Motor neuron (in vitro differentiated cells): ENCODE results near the gene DAAM2. TPM values are rescaled to one million over a fixed set of nuclear protein-coding genes. Genes with fewer than 3 reads are reported as not detected.
A peak's percentile ranks its signal among the peaks of the same experiment; 100 is the strongest.

Experiments
- ATAC-seq, 8 experiments: fragments of 200-7000 bp; cut with Tn5 transposase; replicated peaks in 6 of 8; 2 replicates each; pipeline ENCODE4 v1.8.0; 2021; ENCODE audit warnings: mild to moderate bottlenecking in 8 of 8, moderate library complexity in 8 of 8
- H3K27ac ChIP-seq, 2 donors: fragments of 250-450 bp; sonication (Bioruptor Pico); 2 replicates each; pipeline ENCODE4 v1.9.0; 2021; ENCODE audit warnings: antibody characterized with exemption in 2 of 2, mild to moderate bottlenecking in 2 of 2, moderate library complexity in 1 of 2
- H3K4me1 ChIP-seq, 2 donors: fragments of 250-450 bp; sonication (Bioruptor Pico); replicated peaks in 1 of 2; 2 replicates each; pipeline ENCODE4 v1.6.1; 2021; ENCODE audit warnings: antibody characterized with exemption in 2 of 2, mild to moderate bottlenecking in 2 of 2, moderate library complexity in 1 of 2
- H3K4me3 ChIP-seq, 5 donors: fragments of 250-450 bp; sonication (Bioruptor Pico); 2 replicates each; pipeline ENCODE4 v1.9.0; 2021; ENCODE audit warnings: antibody characterized with exemption in 5 of 5, mild to moderate bottlenecking in 5 of 5, moderate library complexity in 4 of 5
- WGBS, 10 experiments: fragments of 450-650 bp; shearing (Covaris generic); methylation state at CpG; one replicate each; pipeline ENCODE4 v1.0.0; 2022; 5-methylcytosine and 5-hydroxymethylcytosine counted together
- in situ Hi-C, 9 experiments: fragments of 400-800 bp; cut with MboI; loops; one replicate each; pipeline ENCODE4 v1.15.0; 2021; ENCODE audit warnings: low sequenced_read_pairs in 9 of 9, low pct_unique_long_range_greater_than_20kb in 2 of 9; ENCODE audit not compliant: unreplicated experiment in 9 of 9
- total RNA-seq, 8 experiments: library from RNA; unstranded; fragments of 300-600 nt; gene quantifications; 2 replicates each; pipeline versions ENCODE4 v1.2.3 to v1.2.4, GENCODE V29; 2022

DAAM2 gene
- total RNA-seq, 8 experiments from 2014 or later = 0.60 to 11.3 (median 2.4) TPM

- H3K4me3 ChIP-seq = no peak overlapping the region
- WGBS, 10 experiments = 6 to 80% (median 60%) methylated on average over 1 to 5 of the region's 9 CpGs; no CpG with 5 or more reads in 1 of the 10 experiments
- no peak overlapping the region for H3K27ac ChIP-seq
- peaks cover 15 to 30% of the 10 kb centered on the region in 2 donors for H3K4me1 ChIP-seq
- in situ Hi-C loops = no loop called here
- peak in 6 of 8 experiments; percentile 23 to 62 (median 40) for ATAC-seq
Measured at GRCh38 chr6:39812853-39813533, 20.8 kb downstream of the DAAM2 start.

GRCh38 chr6:39814236-39814635 is 22.1 kb downstream of the DAAM2 start:
- Histone ChIP-seq H3K4me1 (peaks cover 15 to 21% of the 10 kb centered on the region in 2 donors), H3K4me3 (no peak overlapping the region), H3K27ac (no peak overlapping the region)
- no peak for ATAC-seq
- 42 to 95% (median 83%) methylated on average over 2 to 4 of the region's 4 CpGs; no CpG with 5 or more reads in 2 of the 10 experiments for WGBS, 10 experiments
- in situ Hi-C loops = no loop called here

GRCh38 chr6:39815356-39815755 is 23.2 kb downstream of the DAAM2 start:
- in situ Hi-C loops = no loop called here
- H3K27ac ChIP-seq = no peak overlapping the region
- H3K4me1 ChIP-seq = peaks cover 15 to 21% of the 10 kb centered on the region in 2 donors
- no peak for ATAC-seq
- no peak overlapping the region for H3K4me3 ChIP-seq
- WGBS, 10 experiments = 70 to 100% (median 82%) methylated on average over 1 to 3 of the region's 3 CpGs; no CpG with 5 or more reads in 5 of the 10 experiments

GRCh38 chr6:39816747-39817146 is 24.6 kb downstream of the DAAM2 start:
- WGBS, 10 experiments = 61 to 100% (median 88%) methylated on average over 1 to 6 of the region's 7 CpGs; no CpG with 5 or more reads in 1 of the 10 experiments
- Histone ChIP-seq H3K27ac (no peak overlapping the region), H3K4me1 (peaks cover 4 to 9% of the 10 kb centered on the region in 2 donors), H3K4me3 (no peak overlapping the region)
- no peak for ATAC-seq
- in situ Hi-C loops = no loop called here

GRCh38 chr6:39818695-39819094 is 26.5 kb downstream of the DAAM2 start:
- Histone ChIP-seq H3K4me1 (peaks cover 0 to 5% of the 10 kb centered on the region in 2 donors), H3K4me3 (no peak overlapping the region), H3K27ac (no peak overlapping the region)
- 70 to 100% (median 83%) methylated on average over 1 to 2 of the region's 2 CpGs; no CpG with 5 or more reads in 2 of the 10 experiments for WGBS, 10 experiments
- in situ Hi-C loops = no loop called here
- ATAC-seq = no peak

GRCh38 chr6:39819228-39819627 is 27.1 kb downstream of the DAAM2 start:
- Histone ChIP-seq H3K4me3 (no peak overlapping the region), H3K4me1 (peaks cover 0 to 5% of the 10 kb centered on the region in 2 donors), H3K27ac (no peak overlapping the region)
- in situ Hi-C loops = no loop called here
- 0 to 50% methylated on average over 1 of the region's 1 CpG; no CpG with 5 or more reads in 8 of the 10 experiments for WGBS, 10 experiments
- no peak for ATAC-seq

GRCh38 chr6:39819676-39820075 is 27.5 kb downstream of the DAAM2 start:
- peaks cover 0 to 5% of the 10 kb centered on the region in 2 donors for H3K4me1 ChIP-seq
- in situ Hi-C loops = no loop called here
- H3K27ac ChIP-seq = no peak overlapping the region
- H3K4me3 ChIP-seq = no peak overlapping the region
- WGBS, 10 experiments = 20 to 73% (median 40%) methylated on average over 1 to 5 of the region's 8 CpGs; no CpG with 5 or more reads in 5 of the 10 experiments
- peak in 3 of 8 experiments; percentile 22 to 70 (median 36) for ATAC-seq

- in situ Hi-C loops = no loop called here
- ATAC-seq = no peak
- peaks cover 0 to 5% of the 10 kb centered on the region in 2 donors for H3K4me1 ChIP-seq
- H3K4me3 ChIP-seq = no peak overlapping the region
- H3K27ac ChIP-seq = no peak overlapping the region
Measured at GRCh38 chr6:39820553-39820952, 28.4 kb downstream of the DAAM2 start.

- peaks cover 0 to 5% of the 10 kb centered on the region in 2 donors for H3K4me1 ChIP-seq
- ATAC-seq = no peak
- H3K4me3 ChIP-seq = no peak overlapping the region
Measured at GRCh38 chr6:39821046-39821740, 29.0 kb downstream of the DAAM2 start.

GRCh38 chr6:39821742-39822532 is 29.8 kb downstream of the DAAM2 start:
- ATAC-seq = peak in 4 of 8 experiments; percentile 20 to 58 (median 28)
- WGBS, 10 experiments = 20 to 80% (median 40%) methylated on average over 1 to 4 of the region's 7 CpGs; no CpG with 5 or more reads in 5 of the 10 experiments
- peaks cover 0 to 5% of the 10 kb centered on the region in 2 donors for H3K4me1 ChIP-seq

More at GRCh38 chr6:39821046-39821740, 29.0 kb downstream of the DAAM2 start:
- in situ Hi-C loops = no loop called here
- WGBS, 10 experiments = 14 to 92% (median 70%) methylated on average over 1 to 4 of the region's 5 CpGs; no CpG with 5 or more reads in 2 of the 10 experiments
- no peak overlapping the region for H3K27ac ChIP-seq

GRCh38 chr6:39822846-39823815 is 31.0 kb downstream of the DAAM2 start:
- Histone ChIP-seq H3K4me3 (no peak overlapping the region), H3K27ac (no peak overlapping the region), H3K4me1 (peaks cover 0 to 5% of the 10 kb centered on the region in 2 donors)
- ATAC-seq = no peak
- in situ Hi-C loops = no loop called here
- 80 to 100% (median 92%) methylated on average over 1 to 6 of the region's 8 CpGs; no CpG with 5 or more reads in 2 of the 10 experiments for WGBS, 10 experiments

More at GRCh38 chr6:39821742-39822532, 29.8 kb downstream of the DAAM2 start:
- Histone ChIP-seq H3K4me3 (no peak overlapping the region), H3K27ac (no peak overlapping the region)
- in situ Hi-C loops = no loop called here
